Gastroesophageal sphincter (tissue), 3 donors: ENCODE measurements around the gene AKAP11.

Source experiments
- POLR2AphosphoS5 ChIP-seq: sonication (generic); formaldehyde crosslinking; IDR thresholded peaks from one replicate; pipeline ENCODE4 v1.6.1; 2017; ENCODE audit warnings: antibody characterized with exemption
- TF ChIP-seq, protein P1 (sequence below), 4 experiments: fragments of 200-600 bp in 2 of 4; fragments of 450-650 bp in 2 of 4; sonication (generic) in 1 of 4; IDR thresholded peaks; one replicate each; pipeline ENCODE4 v1.5.1; 2017 to 2019; ENCODE audit warnings: antibody characterized with exemption in 4 of 4, mild to moderate bottlenecking in 2 of 4, moderate library complexity in 2 of 4

- TF ChIP-seq, protein P1, sequence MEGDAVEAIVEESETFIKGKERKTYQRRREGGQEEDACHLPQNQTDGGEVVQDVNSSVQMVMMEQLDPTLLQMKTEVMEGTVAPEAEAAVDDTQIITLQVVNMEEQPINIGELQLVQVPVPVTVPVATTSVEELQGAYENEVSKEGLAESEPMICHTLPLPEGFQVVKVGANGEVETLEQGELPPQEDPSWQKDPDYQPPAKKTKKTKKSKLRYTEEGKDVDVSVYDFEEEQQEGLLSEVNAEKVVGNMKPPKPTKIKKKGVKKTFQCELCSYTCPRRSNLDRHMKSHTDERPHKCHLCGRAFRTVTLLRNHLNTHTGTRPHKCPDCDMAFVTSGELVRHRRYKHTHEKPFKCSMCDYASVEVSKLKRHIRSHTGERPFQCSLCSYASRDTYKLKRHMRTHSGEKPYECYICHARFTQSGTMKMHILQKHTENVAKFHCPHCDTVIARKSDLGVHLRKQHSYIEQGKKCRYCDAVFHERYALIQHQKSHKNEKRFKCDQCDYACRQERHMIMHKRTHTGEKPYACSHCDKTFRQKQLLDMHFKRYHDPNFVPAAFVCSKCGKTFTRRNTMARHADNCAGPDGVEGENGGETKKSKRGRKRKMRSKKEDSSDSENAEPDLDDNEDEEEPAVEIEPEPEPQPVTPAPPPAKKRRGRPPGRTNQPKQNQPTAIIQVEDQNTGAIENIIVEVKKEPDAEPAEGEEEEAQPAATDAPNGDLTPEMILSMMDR (IDR thresholded peaks at IDR 0.05): no peak
- TF ChIP-seq POLR2AphosphoS5: no peak
Observed at GRCh38 chr13:42270857-42271215, 1.1 kb upstream of the AKAP11 start.
